ENCODE results near the gene RGS17. TPM values are rescaled to one million over a fixed set of nuclear protein-coding genes. Genes with fewer than 3 reads are reported as not detected.
A peak's percentile ranks its signal among the peaks of the same experiment; 100 is the strongest.

Gene RGS17
- total and polyA plus RNA-seq, 2 of the 13 experiments (the other 11 are each of a cell fraction or from before 2014, with no cell fraction given): 0.04 TPM; not detected in 1

GRCh38 chr6:152983637-152984512 lies 147.2 kb downstream of the RGS17 start (continued):
- TF ChIP-seq IRF9 (CRISPR knock-in tag; IDR thresholded peaks at IDR 0.05; ENCODE audit: borderline replicate concordance) (0 out of 2 replicates have a peak, but pooled peaks have one; percentile 4), MXD1 (CRISPR knock-in tag; IDR thresholded peaks at IDR 0.05) (0 out of 2 replicates have a peak, but pooled peaks have one; percentile 73), SMAD1 (CRISPR knock-in tag; IDR thresholded peaks at IDR 0.05; ENCODE audit: borderline replicate concordance, low read depth) (peak; percentile 91), NR2F6 (IDR thresholded peaks at IDR 0.05) (no peak; the same call in 1 of the 2 replicates), NR2F6 (CRISPR knock-in tag; IDR thresholded peaks at IDR 0.05) (0 out of 2 replicates have a peak, but pooled peaks have one; percentile 2), PBX2 (CRISPR knock-in tag; IDR thresholded peaks at IDR 0.05) (no peak), HIC2 (CRISPR knock-in tag; IDR thresholded peaks at IDR 0.05; ENCODE audit: low read depth) (no peak), ZNF563 (CRISPR knock-in tag; IDR thresholded peaks at IDR 0.05) (no peak; the same call in 1 of the 2 replicates), MED1 (CRISPR knock-in tag; IDR thresholded peaks at IDR 0.05) (no peak), ZNF136 (CRISPR knock-in tag; IDR thresholded peaks at IDR 0.05; ENCODE audit: low read depth) (peak; percentile 34; the same call in 1 of the 2 replicates), KAT2B (IDR thresholded peaks at IDR 0.05; ENCODE audit: borderline replicate concordance, low read depth, low read length) (no peak), CHD4 (IDR thresholded peaks at IDR 0.05; ENCODE audit: borderline replicate concordance, low read length) (no peak), ZFAT (CRISPR knock-in tag; conservative IDR thresholded peaks at IDR 0.05) (0 out of 2 replicates have a peak, but pooled peaks have one; percentile 67), SRY (CRISPR knock-in tag; IDR thresholded peaks at IDR 0.05) (no peak), TSC22D2 (CRISPR knock-in tag; IDR thresholded peaks at IDR 0.05; ENCODE audit: borderline replicate concordance) (no peak), DZIP1 (CRISPR knock-in tag; IDR thresholded peaks at IDR 0.05) (no peak; the same call in 1 of the 2 replicates), TP53 (CRISPR knock-in tag; conservative IDR thresholded peaks at IDR 0.05) (no peak), ZNF335 (CRISPR knock-in tag; IDR thresholded peaks at IDR 0.05) (no peak), ZFP36L1 (CRISPR knock-in tag; IDR thresholded peaks at IDR 0.05) (0 out of 2 replicates have a peak, but pooled peaks have one; percentile 34), ZNF101 (CRISPR knock-in tag; IDR thresholded peaks at IDR 0.05; ENCODE audit: borderline replicate concordance, low read depth) (no peak; the same call in 1 of the 2 replicates), ZFP36 (IDR thresholded peaks at IDR 0.05; ENCODE audit: borderline replicate concordance, low read depth, low read length, partially characterized antibody) (no peak), JUN (CRISPR knock-in tag; IDR thresholded peaks at IDR 0.05) (no peak)
